GM18861 (cell line): ENCODE results near the gene SARDH.
"Not testable (repeated sequence)": the region's sequence is repeated elsewhere in the genome, so short reads cannot be mapped to it uniquely, and the experiment has no call there.

ENCODE experiments used
- ATAC-seq: cut with Tn5 transposase; IDR thresholded peaks from one replicate; pipeline ENCODE4 v1.9.1; 2021; ENCODE audit not compliant: unreplicated experiment

Gene SARDH

DNA sequence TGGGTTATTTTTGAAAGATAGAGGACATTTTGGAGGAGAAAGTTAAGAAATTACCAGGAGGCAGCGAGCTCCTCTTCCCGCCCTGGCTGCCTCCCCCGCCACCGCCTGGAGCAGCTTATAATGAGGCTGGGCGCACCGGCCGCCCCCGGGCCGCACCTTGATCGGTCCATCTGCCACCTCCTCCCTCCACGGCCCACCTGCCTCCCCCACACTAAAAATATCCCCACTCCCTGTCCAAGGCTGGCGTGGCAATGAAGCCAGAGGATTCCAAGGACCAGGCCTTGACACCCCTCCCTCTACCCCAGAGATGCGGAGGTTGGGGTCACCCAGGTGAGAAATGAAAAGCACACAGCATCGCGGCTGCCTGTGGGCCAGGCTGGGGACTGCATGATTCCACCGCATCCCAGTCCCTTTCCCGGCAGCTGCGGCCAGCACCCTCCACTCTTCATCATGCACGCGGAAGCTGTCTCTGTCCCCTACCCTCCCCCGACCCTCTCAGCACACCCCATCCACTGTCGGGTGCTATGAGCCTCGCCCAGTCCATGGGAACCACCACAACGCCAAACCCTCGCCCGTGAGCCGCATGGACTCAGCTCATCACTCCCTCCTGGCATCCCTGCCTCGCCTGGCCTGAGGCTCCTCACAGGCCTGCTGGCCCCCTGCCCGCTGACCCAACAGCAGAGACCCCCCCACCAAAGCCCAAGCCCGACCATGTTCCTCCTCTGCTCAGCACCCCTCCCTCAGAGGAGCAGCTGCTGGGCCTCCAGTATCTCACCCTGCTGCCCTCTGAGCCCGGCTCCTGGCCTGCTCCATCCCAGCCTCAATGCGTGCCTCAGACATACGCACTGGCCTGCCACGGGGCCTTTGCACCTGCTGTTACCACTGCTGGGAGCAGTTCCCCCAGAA lies 50.0 kb downstream of the SARDH start:
- no peak for ATAC-seq

DNA sequence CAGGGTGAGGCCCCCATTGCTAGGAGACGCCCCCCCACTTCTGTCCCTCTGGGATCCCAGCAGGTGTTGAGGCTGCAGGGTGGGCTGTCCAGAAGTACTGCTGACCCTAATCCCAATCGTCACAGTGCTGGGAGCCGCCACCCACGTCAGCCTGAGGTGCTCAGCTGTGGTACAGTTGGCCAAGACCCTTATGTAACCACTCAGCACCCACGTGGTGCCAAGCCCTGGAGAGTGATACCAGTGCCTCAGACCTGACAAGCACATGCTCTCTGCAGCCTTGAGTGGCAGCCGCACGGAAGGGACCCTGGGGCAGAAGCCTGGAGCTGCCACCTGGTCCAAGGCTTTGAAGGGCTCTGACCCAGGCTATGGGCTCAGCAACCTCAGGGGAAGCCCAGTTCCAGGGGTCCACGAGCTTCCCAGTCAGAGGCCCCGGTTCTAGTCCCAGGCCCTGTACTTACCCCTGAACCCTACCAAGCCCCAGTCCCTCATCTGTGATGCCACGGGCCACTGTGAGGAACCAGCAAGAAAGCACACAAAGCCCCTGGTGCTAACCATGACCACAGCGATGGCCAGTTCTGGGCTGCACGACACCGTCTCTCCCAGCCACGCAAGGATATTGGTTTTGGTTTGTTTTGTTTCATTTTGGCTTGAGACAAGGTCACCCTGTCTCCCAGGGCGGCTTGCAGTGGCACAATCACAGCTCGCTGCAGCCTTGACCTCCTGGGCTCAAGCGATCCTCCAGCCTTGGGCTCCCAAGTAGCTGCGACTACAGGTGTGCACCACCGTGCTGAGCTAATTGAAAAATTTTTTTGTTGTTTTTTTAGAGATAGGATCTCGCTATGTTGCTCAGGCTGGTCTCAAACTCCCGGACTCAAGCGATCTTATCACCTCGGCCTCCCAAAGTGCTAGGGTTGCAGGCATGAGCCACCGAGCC lies 51.2 kb downstream of the SARDH start:
- no peak for ATAC-seq

DNA sequence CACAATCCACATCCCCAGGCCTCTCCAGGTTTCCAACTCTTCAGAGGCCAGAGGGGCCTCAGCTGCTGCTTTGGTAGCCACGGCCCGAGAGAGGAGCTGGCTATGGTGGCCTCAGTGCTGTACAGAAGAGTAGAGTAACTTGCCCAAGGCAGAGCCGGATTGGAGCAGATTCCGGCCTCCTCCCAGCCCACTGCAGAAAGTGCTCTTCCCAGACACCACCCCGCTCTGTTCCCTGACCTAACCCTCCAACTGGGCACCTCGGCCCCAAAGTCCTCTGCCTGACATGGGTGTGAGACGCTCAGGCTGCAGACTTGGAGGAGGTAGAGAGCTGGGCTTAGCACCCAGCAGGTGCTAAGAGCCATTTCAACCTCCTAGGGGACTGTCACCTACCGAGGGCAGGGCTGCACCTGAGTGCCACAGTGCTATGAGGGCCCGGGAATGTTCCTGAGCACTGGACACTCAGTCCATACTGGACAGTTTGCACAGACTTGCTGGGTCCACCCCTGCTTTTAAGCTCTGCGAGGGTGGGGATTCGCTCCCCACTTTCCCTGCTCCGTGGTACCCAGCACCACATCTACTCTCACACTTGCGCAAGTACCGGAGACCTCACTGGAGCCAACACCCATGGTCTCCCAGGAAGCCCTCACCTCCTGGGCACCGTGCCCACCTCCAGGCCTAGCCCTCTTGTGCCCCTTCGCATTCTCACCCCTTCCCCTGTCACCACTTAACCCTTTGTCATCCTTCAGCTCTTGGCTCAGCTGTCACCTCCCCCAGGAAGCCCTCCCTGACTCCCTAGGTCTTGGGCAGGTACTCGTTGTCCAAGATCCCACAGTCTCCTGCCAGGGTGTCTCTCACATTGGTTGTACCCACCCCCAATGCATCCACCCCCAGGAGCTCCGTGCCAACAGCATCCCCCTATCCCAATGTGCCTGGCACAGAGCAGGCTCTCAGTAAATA lies 52.2 kb downstream of the SARDH start:
- ATAC-seq, result no peak

DNA sequence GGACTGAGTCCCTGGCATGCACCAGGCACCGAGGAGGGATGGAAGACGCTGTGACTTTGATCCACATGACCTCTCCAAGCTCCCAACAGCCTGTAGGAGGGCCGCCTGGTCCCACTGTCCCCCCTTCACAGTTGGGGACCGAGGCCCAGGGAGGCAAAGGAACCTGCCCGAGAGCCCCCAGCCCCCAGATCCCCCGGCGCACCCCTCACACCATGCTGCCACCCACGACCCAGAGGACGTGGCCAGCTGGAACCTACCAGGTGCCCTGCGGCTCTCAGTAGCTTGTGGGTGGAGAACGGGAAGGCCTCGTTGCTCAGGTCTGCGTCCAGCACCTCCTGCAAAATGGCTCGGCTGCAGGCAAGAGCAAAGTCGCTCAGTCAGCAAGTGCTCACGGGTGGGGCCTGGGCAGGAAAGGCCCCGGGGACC lies 53.2 kb downstream of the SARDH start:
- no peak for ATAC-seq

DNA sequence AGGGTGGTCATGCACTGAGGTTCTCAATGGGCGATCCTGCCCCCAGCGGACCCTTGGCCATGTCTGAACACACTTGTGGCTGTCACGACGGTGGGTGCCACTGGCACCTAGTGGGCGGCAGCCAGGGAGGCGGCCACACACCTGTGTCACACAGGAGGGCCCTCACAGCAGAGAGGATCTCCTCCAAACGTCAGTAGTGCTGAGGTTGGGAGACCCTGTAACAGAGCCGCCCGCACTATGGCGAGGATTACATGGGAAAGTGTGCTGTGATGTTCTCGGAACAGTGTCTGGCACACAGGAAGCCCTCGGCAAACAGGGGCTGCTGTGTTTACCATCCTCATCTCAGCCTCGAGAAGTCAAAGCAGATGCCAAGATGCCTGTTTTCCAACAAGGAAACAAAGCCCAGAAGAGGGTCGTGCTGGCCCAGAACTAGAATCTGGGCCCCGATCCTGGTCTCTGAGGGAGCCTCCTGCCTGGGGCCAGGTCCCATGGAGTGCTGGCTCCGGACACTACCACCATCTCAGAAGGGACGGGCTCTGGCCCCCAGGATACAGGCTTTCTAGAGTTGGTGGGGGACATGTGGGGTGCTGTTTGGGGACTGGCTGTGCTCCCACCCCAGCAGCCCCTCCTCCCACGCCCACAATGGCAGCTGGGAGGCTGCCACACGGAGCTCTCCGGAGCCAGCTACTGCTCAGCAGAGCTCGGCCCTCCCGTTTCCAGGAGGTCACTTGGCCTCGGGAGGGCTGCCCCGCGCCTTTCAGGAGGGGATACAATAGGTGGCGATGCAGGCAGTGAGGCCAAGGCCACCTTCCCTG lies 53.8 kb downstream of the SARDH start:
- ATAC-seq, result no peak

DNA sequence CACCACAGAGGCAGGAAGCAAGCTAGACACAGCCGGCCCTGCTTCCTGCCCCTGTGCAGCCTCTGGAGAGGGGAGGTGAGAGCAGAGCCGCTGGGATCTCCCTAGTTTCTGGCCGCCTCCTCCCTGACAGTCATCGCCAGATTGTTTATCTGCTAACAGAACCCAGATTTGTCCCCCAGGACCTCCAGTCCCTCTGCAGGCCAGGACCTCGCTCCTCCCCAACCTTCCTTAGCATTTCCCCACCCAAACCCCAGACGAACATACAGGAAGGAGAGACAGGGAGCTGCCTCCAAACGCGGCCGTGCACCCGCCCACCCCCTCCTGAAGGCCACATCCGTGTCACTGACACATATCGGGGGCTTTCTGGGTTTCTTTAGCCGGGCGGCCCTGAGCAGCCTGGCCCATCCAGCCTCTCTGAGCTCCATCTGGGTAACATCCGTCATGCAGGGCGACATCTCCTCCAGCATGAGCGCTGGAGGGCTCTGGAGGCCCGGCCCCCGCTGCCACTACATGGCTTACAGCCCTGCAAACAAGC lies 54.5 kb downstream of the SARDH start:
- no peak for ATAC-seq

DNA sequence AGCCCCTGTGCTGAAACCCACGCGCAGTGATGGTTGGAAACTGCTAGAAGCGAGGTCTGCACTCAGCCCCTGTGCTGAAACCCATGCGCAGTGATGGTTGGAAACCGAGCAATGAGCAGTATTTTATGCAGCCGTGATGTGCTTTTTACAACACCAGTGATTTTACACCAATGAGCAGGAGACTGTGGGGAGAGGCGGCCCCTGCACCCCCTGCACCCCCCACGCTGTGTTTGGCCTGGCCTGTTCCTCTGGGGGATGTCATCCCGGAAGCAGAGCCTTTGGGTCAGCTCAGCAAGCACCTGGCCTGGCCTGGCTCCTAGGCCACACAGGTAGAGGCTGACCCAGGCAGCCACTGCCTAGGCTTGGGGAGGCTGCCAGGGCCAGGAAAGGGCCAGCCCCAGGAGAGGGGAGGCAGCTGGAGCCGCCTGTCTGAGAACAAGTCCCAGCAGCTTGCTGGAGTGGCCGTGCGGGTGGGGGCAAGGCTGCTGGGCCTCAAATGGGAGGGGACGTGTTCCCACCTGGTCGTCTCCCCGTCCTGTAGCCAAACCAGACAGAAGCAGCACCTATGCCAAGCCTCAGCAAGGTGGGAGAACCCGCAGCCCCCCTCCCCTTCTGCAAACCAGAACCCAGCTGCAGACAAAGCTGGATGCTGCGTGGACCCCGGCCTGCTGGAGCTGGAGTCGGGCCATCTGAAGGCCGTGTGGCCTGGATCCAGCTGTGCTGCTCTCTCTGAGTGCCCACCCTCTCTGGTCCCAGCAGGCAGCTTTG lies 55.1 kb downstream of the SARDH start:
- ATAC-seq, result no peak

DNA sequence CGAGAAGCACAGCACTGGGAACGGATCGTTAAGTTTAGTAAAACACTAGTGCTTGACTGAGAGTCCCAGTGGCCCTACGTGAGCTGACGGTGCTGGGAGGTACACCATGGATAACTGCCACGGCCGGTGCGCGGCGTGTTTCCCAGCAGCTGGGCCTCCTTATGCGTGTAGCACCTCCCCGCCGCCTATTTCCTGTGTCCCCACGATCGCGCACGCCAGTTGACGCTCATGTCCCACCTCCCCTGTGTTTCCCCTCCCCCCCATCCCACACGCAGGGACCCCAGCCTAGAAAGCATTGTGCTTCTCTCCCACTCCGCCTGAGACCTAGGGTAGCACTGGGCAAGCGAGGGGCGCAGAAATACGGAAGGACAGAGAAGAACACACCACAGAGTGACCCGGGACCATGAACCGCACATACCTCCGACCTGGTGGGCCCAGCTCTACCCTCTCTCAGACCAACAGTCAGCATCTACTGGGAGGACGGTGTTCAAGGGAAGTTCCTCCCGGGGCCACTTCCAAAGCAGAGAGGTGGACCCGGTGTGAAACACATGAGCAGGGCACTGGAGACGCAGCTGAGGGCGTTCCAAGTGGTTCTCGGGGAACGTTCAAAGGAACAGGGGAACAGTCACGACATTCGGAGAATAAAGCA lies 56.4 kb downstream of the SARDH start:
- ATAC-seq, result no peak

DNA sequence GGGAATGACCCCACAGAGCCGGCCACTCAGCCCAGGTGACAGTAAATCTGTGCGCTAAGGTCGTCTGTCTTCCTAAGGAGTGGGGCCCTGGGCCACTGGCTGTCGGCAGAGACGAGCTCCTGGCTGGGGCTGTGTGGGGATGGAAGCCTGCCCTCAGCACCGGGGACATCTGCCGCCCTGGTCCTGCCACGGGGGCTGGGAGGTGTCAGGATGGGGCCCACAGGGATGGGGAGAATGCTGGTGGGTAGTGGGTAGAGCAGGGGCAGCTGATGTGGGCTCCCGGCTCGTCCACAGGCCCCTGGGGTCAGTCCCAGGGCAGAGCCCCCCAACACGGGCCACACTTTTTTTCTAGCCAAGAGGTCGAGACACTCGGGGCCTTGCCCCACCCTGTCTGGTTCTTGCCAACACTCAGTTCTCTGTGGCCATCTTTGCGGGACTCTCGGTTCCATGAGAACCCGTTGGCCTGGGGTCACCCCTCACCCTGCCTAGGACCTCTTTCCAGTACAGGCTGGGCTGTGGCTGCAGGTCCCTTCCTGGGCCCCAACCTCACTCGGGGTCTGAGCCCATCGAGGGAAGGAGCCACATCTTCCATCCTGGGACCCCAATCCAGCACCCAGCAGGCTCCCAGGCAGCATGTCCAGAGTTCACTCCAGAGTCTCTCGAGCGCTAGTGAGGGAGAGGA lies 57.0 kb downstream of the SARDH start:
- ATAC-seq, result no peak

DNA sequence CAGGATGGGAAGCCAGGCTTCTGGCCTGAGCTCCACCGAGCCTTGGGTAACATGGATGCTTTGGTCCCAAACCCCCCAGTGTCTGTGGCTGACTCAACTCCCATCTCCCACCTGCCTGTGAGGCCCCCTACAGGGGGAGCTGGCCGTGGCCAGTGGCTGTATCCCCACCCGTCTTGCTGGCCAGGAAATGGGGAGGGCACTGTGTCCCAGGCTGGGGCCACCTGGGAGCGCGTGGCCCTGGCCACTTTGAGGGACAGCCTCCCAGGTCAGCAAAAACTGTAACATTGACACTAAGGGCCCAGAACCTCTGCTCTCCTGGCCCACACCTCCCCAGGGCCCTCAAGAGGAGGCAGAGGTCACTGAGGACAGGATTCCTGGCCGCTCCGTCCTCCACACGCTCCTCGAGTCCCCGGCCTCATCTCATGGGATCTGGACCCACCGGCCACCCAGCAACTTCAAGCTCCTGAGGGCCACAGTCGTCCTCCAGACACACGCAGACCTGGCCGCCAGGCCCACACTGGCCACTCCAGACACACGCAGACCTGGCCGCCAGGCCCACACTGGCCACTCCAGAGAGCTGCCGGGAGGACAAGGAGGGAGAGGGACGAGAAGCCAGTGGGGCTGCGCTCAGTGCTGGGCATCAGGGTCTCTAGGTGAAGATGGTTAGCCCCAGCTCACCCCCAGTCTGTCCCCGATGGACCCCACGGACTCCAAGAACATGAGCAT lies 57.7 kb downstream of the SARDH start:
- ATAC-seq, result no peak

DNA sequence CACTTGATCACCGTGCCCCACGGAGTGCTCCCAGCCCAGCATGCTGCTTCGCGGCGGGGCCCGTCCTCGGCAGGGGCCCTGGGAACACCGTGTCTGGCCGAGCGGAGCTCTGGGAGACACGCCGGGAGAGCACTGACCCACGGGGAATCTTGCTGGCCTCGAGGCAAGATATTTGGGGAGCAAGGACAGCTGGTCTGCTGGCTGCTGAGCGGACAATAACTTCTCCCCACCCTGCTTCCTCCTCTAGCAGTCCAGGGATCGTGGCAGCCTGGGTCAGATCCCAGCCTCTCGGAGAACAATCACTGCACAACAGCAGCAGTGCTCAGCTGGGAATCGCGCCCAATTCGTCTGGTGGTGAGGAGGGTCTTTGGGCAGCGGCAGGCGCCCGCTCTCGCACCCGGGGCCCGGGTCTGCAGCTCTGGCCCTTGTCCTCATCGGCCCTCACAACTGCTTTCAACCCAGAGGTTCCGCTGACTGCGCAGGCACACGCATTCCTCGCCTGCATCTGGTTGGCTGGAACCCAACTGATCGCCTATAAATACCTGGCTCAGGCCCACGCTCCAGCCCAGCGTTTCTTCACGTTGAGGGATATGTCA lies 58.6 kb downstream of the SARDH start:
- ATAC-seq, result no peak

DNA sequence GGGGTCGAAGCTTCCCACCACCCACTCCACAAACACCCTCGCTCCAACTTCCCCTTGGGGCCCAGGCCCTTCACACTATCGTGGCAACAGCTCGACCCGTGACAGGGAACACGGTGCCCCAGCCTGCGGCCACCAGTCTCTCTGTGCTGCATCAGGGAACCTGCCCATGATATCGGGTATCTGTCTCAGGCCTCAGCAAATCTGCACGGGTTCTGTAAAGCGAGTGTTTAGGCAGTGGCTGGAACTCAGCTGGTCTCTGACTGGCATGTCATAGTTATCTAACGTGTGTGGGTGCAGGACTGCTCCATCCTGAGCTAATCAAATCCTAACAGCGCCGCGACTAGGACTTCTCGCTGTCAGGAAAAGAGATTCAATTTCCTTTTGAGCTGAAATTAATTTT lies 59.1 kb downstream of the SARDH start:
- ATAC-seq, result no peak

DNA sequence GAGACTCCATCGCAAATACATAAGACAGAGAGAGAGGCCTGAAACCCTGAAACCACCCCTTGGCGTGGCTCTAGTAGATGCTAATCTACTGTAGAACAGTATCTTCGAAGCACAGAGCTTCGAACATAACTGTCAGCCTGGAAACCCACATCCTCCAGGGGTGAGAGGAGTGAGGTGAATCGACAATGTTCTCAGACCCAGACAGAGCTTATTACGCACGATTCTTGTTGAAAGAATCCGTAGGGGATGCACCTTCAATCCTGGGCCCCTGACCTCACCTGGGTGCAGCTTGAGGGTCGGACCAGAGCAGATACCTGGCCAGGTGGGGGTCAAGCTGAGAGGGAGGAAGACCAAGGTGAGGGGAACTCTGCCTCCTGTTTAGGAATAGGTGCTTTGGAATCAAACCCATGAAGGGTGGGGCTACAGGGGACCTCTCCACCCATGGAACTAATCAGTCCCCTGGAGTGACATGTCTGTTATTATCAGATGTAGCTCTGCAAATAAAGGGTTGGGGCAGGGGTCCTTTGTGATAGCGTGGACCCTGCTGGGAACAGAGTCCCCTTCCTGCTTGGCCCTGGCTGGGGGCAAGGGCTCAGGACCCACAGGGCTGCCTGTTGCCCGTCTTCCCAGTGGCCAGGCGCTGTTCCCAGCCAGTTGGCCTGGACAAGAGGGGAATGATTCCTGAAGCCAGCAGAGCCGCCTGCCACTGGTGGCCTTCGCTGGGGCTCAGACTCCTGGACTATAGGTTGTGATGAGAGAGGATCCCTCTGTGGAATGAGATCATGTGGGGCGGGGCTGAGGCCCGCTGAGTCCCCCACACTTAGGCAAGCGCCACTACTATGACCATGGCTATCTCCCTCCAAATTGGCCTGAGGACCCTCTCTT lies 60.8 kb downstream of the SARDH start:
- ATAC-seq, result no peak

DNA sequence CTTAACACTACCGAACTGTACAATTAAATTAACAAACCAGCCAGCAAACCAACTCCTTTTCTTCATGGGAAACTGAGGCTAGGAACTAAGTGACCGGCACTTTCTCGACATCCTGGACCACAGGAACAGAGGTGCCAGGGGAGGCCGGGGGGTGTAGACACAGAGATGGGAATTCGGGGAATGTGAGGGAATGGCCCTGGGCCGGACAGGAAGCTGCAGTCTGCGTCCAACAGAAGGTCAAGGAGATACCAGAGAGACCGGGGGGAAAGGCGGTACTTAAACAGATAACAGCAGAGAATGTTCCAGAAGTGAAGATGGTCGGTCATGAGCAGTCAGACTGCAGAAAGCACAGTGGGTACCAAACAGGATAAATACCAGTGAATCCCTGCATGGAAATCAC lies 61.7 kb downstream of the SARDH start:
- no peak for ATAC-seq

DNA sequence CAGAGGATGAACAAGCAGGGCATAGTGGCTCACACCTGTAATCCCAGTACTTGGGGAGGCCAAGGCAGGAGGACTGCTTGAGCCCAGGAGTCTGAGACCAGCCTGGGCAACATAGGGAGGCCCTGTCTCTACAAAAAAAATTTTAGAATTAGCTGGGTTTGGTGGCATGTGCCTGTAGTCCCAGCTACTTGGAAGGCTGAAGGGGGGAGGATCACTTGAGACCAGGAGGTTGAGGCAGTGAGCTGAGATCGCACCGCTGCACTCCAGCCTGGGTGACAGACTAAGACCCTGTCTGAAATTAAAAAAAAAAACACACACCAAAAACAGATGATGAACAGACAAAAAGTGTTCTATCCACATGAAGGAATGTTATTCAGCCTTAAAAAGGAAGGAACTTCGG lies 62.4 kb downstream of the SARDH start:
- ATAC-seq, result not testable (repeated sequence)

DNA sequence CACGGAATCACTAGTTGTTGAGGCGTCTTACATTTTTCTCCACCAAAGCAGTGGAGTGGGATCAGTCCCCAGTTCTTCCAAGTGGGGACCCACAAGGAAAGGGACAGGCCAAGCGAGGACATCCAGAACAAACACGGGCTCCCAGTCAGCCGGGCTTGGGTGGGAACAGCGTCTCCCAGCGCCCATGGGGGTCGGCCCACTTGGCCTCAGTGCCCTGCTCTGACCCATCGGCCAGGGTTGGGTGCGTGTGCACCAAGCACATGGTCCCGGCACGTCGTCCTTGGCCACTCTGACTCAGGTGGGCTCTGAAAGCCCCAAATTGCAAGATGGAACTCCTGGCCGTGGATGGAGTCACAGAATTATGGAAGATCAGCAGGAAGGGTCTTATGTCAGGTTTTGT lies 64.1 kb downstream of the SARDH start:
- no peak for ATAC-seq
